Epithelial cell of esophagus (primary cell): ENCODE data around the gene SLC7A8.

Experiments
- DNase-seq: peaks from one replicate; pipeline ENCODE4 v3.0.0; 2010; ENCODE audit warnings: low read depth
- H3K4me3 ChIP-seq: 2 replicates; pipeline ENCODE4 v1.5.1; 2011; ENCODE audit warnings: mild to moderate bottlenecking, low read length, control low read depth
- TF ChIP-seq, protein P1 (sequence below): IDR thresholded peaks from 2 replicates; pipeline ENCODE4 v1.5.1; 2011; ENCODE audit warnings: low read depth, mild to moderate bottlenecking, low read length, control low read depth, inconsistent platforms; ENCODE audit not compliant: insufficient read depth; ENCODE audit errors: missing control alignments

The SLC7A8 gene

DNA sequence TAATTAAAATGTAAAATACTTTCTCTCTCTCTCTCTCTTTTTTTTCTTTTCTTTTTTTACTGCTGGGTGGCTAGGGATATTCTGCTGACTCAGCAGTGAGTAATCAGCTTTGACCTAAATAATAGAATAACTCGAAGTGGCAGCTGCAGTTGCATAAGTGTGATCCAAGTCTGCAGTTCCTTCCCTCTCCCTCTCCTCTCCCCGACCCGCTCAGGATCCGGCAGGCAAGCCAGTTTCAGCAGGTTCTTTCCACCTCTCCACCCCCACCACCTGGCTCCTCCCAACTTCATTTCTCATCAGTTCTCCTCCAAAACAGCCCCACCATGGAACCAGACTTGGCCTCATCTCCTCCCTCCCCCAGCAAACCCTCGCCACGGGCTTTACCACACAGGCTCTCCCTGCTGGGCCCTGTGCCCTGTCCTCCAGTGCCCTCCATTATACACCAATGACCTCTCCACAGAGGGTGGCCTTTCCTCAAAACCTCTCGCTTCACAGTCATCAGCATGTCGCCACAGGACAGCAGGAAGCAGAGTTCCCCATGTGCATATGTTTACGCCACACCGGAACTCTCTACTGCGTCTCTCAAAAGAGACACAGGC, 22.4 kb downstream of the SLC7A8 start:
- TF ChIP-seq, protein P1, sequence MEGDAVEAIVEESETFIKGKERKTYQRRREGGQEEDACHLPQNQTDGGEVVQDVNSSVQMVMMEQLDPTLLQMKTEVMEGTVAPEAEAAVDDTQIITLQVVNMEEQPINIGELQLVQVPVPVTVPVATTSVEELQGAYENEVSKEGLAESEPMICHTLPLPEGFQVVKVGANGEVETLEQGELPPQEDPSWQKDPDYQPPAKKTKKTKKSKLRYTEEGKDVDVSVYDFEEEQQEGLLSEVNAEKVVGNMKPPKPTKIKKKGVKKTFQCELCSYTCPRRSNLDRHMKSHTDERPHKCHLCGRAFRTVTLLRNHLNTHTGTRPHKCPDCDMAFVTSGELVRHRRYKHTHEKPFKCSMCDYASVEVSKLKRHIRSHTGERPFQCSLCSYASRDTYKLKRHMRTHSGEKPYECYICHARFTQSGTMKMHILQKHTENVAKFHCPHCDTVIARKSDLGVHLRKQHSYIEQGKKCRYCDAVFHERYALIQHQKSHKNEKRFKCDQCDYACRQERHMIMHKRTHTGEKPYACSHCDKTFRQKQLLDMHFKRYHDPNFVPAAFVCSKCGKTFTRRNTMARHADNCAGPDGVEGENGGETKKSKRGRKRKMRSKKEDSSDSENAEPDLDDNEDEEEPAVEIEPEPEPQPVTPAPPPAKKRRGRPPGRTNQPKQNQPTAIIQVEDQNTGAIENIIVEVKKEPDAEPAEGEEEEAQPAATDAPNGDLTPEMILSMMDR: no peak
- no peak overlapping the region for H3K4me3 ChIP-seq
- DNase-seq: peak; percentile 95

DNA sequence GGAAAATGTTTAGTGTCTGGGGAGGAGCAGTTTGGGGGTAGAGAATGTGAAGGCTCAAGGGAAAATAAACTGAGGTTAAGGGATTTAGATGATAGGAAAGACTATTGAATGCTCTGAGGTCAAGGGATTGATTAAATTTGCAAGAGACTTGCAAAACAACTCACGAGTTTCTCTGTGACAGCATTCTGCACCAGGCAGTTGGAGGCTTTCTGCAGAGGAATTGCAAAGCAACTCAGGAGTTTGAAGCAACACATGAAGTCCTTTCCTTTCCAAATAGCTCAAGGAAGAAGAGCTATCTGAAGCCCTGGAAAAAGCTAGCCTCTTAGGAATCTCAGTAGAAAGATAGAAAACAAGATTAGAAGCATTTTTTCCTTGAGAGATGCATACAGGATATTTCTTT, 23.9 kb downstream of the SLC7A8 start:
- no peak for DNase-seq
- no peak overlapping the region for H3K4me3 ChIP-seq
- TF ChIP-seq, protein P1: no peak

DNA sequence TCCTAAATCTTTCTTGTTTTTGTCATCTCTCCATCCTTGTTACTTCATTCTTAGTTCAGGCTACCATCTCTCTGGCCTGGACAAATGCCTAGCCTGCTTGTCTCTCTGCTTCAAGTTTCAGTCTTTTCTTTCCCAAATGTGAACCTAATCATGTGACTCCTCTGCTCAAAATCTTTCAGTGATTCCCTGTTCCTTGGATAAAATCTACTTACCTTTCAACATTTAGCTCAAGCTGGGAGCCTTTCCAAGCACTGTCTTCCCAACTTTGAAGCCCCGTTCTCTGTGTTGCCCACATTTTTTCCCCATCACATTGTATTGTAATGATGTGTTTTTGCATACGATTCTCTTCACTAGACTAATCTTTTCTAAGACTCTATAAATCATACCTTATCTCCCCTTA, 24.7 kb downstream of the SLC7A8 start:
- DNase-seq: no peak
- TF ChIP-seq, protein P1: no peak
- no peak overlapping the region for H3K4me3 ChIP-seq

DNA sequence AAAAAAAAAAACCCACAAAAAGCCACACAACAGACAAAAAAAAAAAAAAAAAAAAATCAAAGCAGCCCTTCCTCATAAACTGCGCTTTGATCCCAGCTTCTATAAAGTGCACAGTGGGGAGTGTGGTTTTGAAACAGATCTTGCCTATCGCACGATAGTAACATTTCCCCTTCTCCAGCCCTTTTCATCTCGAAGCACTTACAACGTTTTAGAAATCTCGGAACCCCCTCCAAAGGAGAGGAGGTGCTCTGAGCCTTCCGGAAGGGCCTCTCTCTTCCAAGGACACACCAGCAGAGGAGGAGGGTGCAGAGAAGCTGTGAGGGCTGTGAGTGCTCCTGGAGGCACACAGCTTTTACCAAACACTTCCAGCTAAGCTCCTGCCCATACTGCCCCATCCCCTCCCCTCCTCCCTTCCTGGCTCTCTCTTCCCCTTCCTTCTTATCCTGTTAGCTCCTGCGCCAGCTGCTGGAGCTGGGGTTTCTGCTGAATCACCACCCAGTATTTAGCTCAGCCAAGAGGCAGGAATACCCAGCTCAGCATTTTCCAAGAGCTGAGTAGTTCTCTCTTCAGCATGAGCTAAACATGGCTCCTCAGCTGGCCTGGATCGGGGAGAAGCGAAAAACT, 28.4 kb downstream of the SLC7A8 start:
- TF ChIP-seq, protein P1: no peak
- no peak overlapping the region for H3K4me3 ChIP-seq
- peak; percentile 88 for DNase-seq

DNA sequence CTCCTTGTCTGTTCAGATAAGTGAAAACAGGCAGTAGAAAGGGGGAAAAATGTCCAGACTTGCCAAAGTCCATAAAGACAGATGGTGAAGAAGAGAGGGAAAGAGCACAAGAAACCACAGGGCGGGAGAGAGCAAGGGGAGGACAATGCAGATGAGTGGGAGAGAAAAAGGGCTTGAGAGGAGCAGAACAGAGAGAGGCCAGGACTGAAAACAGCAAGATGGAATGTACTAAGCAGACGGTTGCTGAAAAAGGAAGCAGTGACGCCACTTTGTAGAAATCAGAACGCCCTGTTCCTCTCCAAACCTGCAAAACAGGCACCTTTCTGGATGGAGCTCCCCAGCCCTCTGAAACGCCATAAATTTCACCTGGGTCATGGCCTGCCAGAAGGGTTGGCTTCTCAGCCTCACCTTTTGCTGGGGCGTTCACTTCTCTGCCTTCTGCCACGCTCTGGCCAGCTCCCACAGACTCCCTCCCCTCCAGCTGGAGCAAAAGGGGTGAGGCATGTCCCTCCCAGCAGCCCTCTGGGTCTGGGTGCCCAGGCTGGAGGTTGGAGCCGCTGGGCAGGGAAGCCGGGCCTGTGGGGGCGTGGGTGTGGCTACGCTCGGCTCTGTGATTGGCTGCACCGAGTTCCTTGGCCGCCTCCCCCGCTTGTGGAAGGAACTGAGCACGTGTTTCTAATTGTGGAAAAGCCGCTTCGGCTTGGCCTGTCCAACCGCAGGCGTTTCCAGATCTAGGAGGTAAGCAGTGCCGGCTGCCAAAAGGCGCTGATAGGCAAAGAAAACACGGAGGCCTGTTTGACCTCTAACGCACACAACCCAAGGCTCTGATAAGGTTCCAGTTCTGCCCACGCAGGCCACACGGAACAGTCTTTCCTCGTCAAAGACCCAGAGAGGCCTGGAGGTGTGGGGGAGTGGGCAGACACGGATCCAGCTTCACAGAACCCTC, 29.3 kb downstream of the SLC7A8 start:
- peak overlapping the region; percentile 29 for H3K4me3 ChIP-seq
- peak; percentile 90 for DNase-seq
- TF ChIP-seq, protein P1: no peak

DNA sequence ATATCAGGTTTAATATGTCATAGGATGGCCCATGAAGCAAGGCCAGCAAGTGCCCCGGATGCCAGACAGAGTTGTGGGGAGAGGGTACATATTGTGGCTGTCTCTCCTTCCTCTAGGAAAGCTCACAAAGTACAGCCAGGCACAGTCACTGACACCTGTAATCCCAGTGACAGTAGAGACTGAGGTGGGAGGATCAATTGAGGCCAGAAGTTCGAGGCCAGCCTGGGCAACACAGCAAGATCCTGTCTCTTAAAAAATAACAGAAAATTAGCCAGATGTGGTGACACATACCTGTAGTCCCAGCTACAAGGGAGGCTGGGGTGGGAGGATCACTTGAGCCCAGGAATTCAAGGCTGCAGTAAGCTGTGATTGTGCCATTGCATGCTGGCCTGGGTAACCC, 32.1 kb downstream of the SLC7A8 start:
- TF ChIP-seq, protein P1: no peak
- no peak for DNase-seq
- no peak overlapping the region for H3K4me3 ChIP-seq
